BLaER1 (cell line): ENCODE data around the gene MAPK8IP2.
A peak's percentile ranks its signal among the peaks of the same experiment; 100 is the strongest.

Source experiments
- H3K27ac ChIP-seq: shearing (Covaris generic); formaldehyde crosslinking; 2 replicates; pipeline ENCODE4 v1.8.1; 2022
- H3K27me3 ChIP-seq: shearing (Covaris generic); formaldehyde crosslinking; 2 replicates; pipeline ENCODE4 v1.8.1; 2022
- H3K36me3 ChIP-seq: shearing (Covaris generic); formaldehyde crosslinking; 2 replicates; pipeline ENCODE4 v1.8.1; 2022
- H3K4me1 ChIP-seq: shearing (Covaris generic); formaldehyde crosslinking; 2 replicates; pipeline ENCODE4 v1.8.1; 2022
- H3K4me2 ChIP-seq: shearing (Covaris generic); formaldehyde crosslinking; 2 replicates; pipeline ENCODE4 v1.8.1; 2022
- H3K4me3 ChIP-seq: shearing (Covaris generic); formaldehyde crosslinking; 2 replicates; pipeline ENCODE4 v1.8.1; 2022
- H3K9ac ChIP-seq: shearing (Covaris generic); formaldehyde crosslinking; 2 replicates; pipeline ENCODE4 v1.8.1; 2022
- H3K9me3 ChIP-seq: shearing (Covaris generic); formaldehyde crosslinking; 2 replicates; pipeline ENCODE4 v1.8.1; 2022
- H4K20me1 ChIP-seq: shearing (Covaris generic); formaldehyde crosslinking; 2 replicates; pipeline ENCODE4 v1.8.1; 2022
- Cebpa-rat ChIP-seq: shearing (Covaris generic); IDR thresholded peaks from 2 replicates; pipeline ENCODE4 v1.8.1; 2022

Gene MAPK8IP2

GRCh38 chr22:50581950-50582492, 18.6 kb upstream of the MAPK8IP2 start:
- Histone ChIP-seq H3K27me3 (no peaks in the 10 kb centered on the region), H3K27ac (peak overlapping the region; percentile 97)
- no peak for TF ChIP-seq Cebpa-rat

GRCh38 chr22:50582493-50583293, 17.9 kb upstream of the MAPK8IP2 start, which contains the start of gene CHKB:
TSS of gene CHKB (minus strand) at chr22:50582849. CDS start at chr22:50582781, 68 bp downstream.
- no peaks in the 10 kb centered on the region for H3K9me3 ChIP-seq
- peaks cover 33% of the 10 kb centered on the region for H3K36me3 ChIP-seq
- H3K27ac ChIP-seq, result peak within 1 kb of the TSS; percentile 97
- H3K4me3 ChIP-seq, result peak within 1 kb of the TSS; percentile 87
- peak within 1 kb of the TSS; percentile 93 for H3K9ac ChIP-seq
- H3K4me1 ChIP-seq, result peaks cover 28% of the 10 kb centered on the region
- no peak for TF ChIP-seq Cebpa-rat
- H3K4me2 ChIP-seq, result peak within 1 kb of the TSS; percentile 96
- no peaks in the 10 kb centered on the region for H3K27me3 ChIP-seq
- H4K20me1 ChIP-seq, result peaks cover 17% of the 10 kb centered on the region

More at GRCh38 chr22:50581950-50582492, 18.6 kb upstream of the MAPK8IP2 start:
- Histone ChIP-seq H3K9ac (peak overlapping the region; percentile 93), H3K4me2 (peak overlapping the region; percentile 96), H3K9me3 (no peaks in the 10 kb centered on the region), H3K36me3 (peaks cover 39% of the 10 kb centered on the region), H4K20me1 (peaks cover 12% of the 10 kb centered on the region), H3K4me3 (peak overlapping the region; percentile 87), H3K4me1 (peaks cover 28% of the 10 kb centered on the region)

GRCh38 chr22:50583294-50583861, 17.2 kb upstream of the MAPK8IP2 start:
- TF ChIP-seq Cebpa-rat, result no peak
- H3K9ac ChIP-seq, result peak overlapping the region; percentile 93
- H3K4me1 ChIP-seq, result peaks cover 28% of the 10 kb centered on the region
- no peaks in the 10 kb centered on the region for H3K9me3 ChIP-seq
- H3K4me2 ChIP-seq, result peak overlapping the region; percentile 92
- peaks cover 17% of the 10 kb centered on the region for H4K20me1 ChIP-seq
- peaks cover 31% of the 10 kb centered on the region for H3K36me3 ChIP-seq
- no peaks in the 10 kb centered on the region for H3K27me3 ChIP-seq
- peak overlapping the region; percentile 97 for H3K27ac ChIP-seq
- peak overlapping the region; percentile 87 for H3K4me3 ChIP-seq

GRCh38 chr22:50584106-50585096, 16.2 kb upstream of the MAPK8IP2 start:
- Histone ChIP-seq H3K9me3 (no peaks in the 10 kb centered on the region), H3K27me3 (no peaks in the 10 kb centered on the region), H3K4me2 (peak overlapping the region; percentile 92), H3K27ac (no peak overlapping the region), H4K20me1 (peaks cover 17% of the 10 kb centered on the region), H3K4me3 (no peak overlapping the region), H3K9ac (peak overlapping the region; percentile 93; the same call in 1 of the 2 replicates), H3K36me3 (peaks cover 21% of the 10 kb centered on the region), H3K4me1 (peaks cover 28% of the 10 kb centered on the region)
- no peak for TF ChIP-seq Cebpa-rat

GRCh38 chr22:50585238-50585637, 15.4 kb upstream of the MAPK8IP2 start:
- Histone ChIP-seq H3K4me1 (peaks cover 21% of the 10 kb centered on the region), H4K20me1 (peaks cover 17% of the 10 kb centered on the region), H3K27ac (no peak overlapping the region), H3K9ac (no peak overlapping the region), H3K4me2 (no peak overlapping the region), H3K27me3 (no peaks in the 10 kb centered on the region), H3K36me3 (peaks cover 12% of the 10 kb centered on the region), H3K4me3 (no peak overlapping the region), H3K9me3 (no peaks in the 10 kb centered on the region)
- no peak for TF ChIP-seq Cebpa-rat

GRCh38 chr22:50585781-50586180, 14.8 kb upstream of the MAPK8IP2 start:
- Histone ChIP-seq H3K27ac (no peak overlapping the region), H4K20me1 (peaks cover 17% of the 10 kb centered on the region), H3K9me3 (no peaks in the 10 kb centered on the region), H3K27me3 (no peaks in the 10 kb centered on the region), H3K36me3 (peaks cover 7% of the 10 kb centered on the region; the same call in 1 of the 2 replicates), H3K4me1 (peaks cover 21% of the 10 kb centered on the region), H3K9ac (no peak overlapping the region), H3K4me2 (no peak overlapping the region), H3K4me3 (no peak overlapping the region)
- TF ChIP-seq Cebpa-rat, result no peak

GRCh38 chr22:50586416-50586815, 14.2 kb upstream of the MAPK8IP2 start:
- Histone ChIP-seq H4K20me1 (peaks cover 12% of the 10 kb centered on the region), H3K27ac (no peak overlapping the region), H3K9me3 (no peaks in the 10 kb centered on the region), H3K4me2 (no peak overlapping the region), H3K4me1 (peaks cover 16% of the 10 kb centered on the region), H3K27me3 (no peaks in the 10 kb centered on the region), H3K36me3 (0 out of 2 replicates have a peak, but pooled peaks cover under 1% of the 10 kb centered on the region), H3K9ac (no peak overlapping the region), H3K4me3 (no peak overlapping the region)
- no peak for TF ChIP-seq Cebpa-rat

- Histone ChIP-seq H3K9me3 (no peaks in the 10 kb centered on the region), H3K4me3 (no peak overlapping the region), H3K4me1 (peaks cover 9% of the 10 kb centered on the region), H3K27me3 (no peaks in the 10 kb centered on the region), H3K9ac (no peak overlapping the region), H4K20me1 (peaks cover 10% of the 10 kb centered on the region), H3K36me3 (no peaks in the 10 kb centered on the region), H3K4me2 (no peak overlapping the region), H3K27ac (no peak overlapping the region)
- TF ChIP-seq Cebpa-rat, result no peak
Observed at GRCh38 chr22:50587407-50587806, 13.2 kb upstream of the MAPK8IP2 start.

- Histone ChIP-seq H3K4me1 (no peaks in the 10 kb centered on the region), H3K9ac (no peak overlapping the region), H3K4me3 (no peak overlapping the region), H3K27ac (no peak overlapping the region), H3K4me2 (no peak overlapping the region), H3K27me3 (peaks cover 22% of the 10 kb centered on the region), H4K20me1 (peaks cover 22% of the 10 kb centered on the region), H3K9me3 (no peaks in the 10 kb centered on the region), H3K36me3 (no peaks in the 10 kb centered on the region)
- TF ChIP-seq Cebpa-rat, result no peak
Observed at GRCh38 chr22:50595189-50595588, 5.4 kb upstream of the MAPK8IP2 start.
